ENCODE results near the gene SCAF4. TPM values are rescaled to one million over a fixed set of nuclear protein-coding genes. Genes with fewer than 3 reads are reported as not detected.
A peak's percentile ranks its signal among the peaks of the same experiment; 100 is the strongest.

SCAF4 gene
- polyA plus RNA-seq, 1 donor from 2014 or later = 49.9 TPM

DNA sequence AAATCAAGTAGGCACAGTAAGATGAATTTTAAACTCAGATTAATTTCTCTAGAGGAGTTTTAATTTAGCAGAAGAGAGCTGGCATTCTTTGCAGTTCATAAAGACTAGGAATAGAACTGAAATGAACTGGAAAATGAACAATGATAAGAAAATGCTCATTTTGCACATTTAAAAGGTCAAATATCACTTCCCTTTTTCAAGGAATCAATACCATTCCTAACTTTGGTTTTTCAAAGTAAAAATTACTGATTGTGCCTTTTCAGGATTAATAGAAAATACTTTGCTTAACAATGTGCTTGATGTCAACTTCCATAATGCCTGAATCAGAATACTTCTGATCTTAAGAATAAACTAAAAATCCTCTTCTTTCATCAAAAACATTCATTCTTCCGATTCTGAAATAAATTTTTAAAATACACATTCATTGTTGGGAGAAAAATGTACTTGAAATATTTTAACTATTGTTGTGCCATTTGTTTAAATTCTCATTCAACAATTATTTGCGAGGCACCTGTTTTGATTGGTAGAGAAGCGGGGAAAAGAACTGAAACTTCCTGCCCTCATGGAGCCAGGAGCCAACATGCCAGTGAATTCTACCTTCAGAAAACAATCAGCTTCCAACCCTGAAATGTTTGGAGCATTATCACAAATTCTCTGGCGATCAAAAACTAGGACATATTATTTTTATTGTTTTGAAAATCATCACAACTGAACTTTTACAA, 2.1 kb downstream of the SCAF4 start:
- Mint-ChIP-seq H3K4me3 (peak overlapping the region in 2 of 4 donors; percentile 88 to 95), H3K36me3 (peaks cover under 1% of the 10 kb centered on the region), H3K4me1 (peaks cover 8 to 18% (median 18%) of the 10 kb centered on the region in 3 donors), H3K9me3 (no peaks in the 10 kb centered on the region), H3K27ac (peak overlapping the region in 1 of 3 donors; percentile 64), H3K27me3 (no peaks in the 10 kb centered on the region)

DNA sequence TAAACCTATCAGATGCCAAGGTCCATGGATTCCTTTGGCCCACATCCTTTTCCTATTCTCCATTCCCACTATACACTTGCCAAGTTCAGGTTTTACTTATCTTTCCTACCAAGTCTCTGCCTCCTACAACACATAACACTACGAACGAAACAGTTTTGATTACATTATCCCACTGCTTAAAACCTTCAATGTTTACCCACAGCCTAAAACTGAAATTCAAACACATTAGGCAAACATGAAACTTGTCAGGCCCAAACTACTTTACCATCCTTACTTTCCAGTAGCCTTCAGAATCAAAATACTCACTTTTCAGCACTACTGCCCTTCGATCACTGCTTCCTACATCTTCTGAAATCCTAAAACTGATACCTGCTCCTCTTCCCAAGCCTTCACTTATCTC, 3.0 kb downstream of the SCAF4 start:
- H3K4me1 Mint-ChIP-seq = peaks cover 16 to 25% (median 25%) of the 10 kb centered on the region in 3 donors

DNA sequence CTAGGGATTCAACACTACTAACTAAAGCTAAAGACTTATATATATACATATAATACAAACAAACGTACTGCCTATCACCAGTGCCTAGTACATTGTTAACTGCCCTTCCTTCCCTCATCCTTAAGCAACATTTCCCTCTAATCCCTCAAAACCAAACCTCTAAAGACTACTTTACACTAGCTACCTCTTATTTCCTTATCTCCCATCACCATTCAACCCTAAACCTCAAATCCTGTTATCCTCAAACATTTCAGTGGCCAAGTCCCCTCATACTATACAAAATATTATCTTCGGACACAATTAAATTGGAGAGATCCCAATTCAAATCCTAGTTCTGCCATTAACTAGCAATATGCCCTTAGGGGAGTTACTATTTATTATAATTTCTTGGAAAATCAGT, 3.7 kb downstream of the SCAF4 start:
- no peaks in the 10 kb centered on the region for H3K36me3 Mint-ChIP-seq
- H3K4me3 Mint-ChIP-seq = no peak overlapping the region

More for the DNA sequence above, 3.0 kb downstream of the SCAF4 start:
- Mint-ChIP-seq H3K27me3 (no peaks in the 10 kb centered on the region), H3K9me3 (no peaks in the 10 kb centered on the region), H3K4me3 (no peak overlapping the region), H3K36me3 (no peaks in the 10 kb centered on the region), H3K27ac (no peak overlapping the region)

DNA sequence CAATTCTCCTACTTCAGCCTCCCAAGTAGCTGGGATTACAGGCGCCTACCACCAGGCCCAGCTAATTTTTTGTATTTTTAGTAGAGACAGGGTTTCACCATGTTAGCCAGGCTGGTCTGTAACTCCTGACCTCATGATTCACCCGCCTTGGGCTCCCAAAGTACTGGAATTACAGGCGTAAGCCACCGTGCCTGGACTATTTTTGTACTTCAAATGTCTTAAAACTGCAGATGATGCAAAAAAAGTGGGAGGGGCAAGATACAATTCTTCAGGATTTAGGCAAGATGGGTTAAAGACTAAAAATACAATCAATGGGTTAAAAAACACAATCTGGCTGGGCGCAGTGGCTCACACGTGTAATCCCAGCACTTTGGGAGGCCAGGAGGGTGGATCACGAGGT, 4.7 kb downstream of the SCAF4 start:
- peaks cover 23 to 35% (median 30%) of the 10 kb centered on the region in 3 donors for H3K4me1 Mint-ChIP-seq
- no peaks in the 10 kb centered on the region for H3K9me3 Mint-ChIP-seq
- no peaks in the 10 kb centered on the region for H3K36me3 Mint-ChIP-seq
- H3K27me3 Mint-ChIP-seq = no peaks in the 10 kb centered on the region
- peak overlapping the region in 1 of 4 donors; percentile 32 for H3K4me3 Mint-ChIP-seq
- no peak overlapping the region for H3K27ac Mint-ChIP-seq

More for the DNA sequence above, 3.7 kb downstream of the SCAF4 start:
- Mint-ChIP-seq H3K9me3 (no peaks in the 10 kb centered on the region), H3K27ac (no peak overlapping the region), H3K4me1 (peaks cover 21 to 31% (median 29%) of the 10 kb centered on the region in 3 donors), H3K27me3 (no peaks in the 10 kb centered on the region)

DNA sequence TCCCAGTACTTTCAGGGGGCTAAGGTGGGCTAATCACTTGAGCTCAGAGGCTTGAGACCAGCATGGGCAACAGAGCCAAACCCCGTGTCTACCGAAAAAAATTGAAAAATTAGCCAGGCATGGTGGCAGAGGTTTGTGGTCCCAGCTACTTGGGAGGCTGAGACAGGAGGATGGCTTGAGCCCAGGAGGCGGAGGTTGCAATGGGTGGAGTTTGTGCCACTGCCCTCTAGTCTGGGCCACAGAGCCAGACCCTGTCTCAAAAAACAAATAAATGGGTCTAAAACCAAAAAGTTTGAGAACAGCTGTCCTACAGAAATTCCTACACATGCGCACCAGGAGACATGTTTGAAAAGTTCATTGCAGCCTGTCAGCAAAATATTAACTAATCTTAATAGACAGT, 5.5 kb downstream of the SCAF4 start:
- H3K4me3 Mint-ChIP-seq = no peak overlapping the region
- no peaks in the 10 kb centered on the region for H3K9me3 Mint-ChIP-seq

DNA sequence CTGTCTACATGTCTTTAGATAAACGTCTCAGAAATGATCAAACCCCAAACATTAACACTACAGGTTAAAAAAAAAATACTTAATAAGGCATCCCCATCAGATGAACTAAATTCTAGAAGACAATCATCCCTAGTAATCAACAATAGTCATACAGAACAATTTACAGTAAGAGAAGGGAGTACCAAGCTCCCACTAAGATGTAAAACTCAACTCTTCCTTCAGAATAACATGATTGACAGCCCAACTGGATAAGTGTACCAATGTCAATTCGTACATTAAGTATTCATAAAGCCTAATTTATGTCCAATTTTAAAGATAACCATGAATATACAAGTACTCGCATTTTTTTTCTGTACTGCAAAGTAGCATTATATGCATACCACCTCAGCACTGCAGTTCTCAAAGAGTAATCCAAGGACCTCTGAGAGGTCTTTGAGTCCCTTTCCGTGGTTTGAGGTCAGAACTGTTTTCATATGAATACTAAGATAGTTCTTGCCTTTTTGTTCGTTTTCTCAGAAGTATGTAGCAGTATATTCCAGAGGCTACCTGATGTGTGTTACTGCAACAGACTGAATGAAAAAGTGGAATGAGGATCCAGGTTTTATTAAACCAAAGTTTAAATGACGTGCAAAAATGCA, 6.6 kb downstream of the SCAF4 start:
- no peaks in the 10 kb centered on the region for H3K9me3 Mint-ChIP-seq
- no peaks in the 10 kb centered on the region for H3K36me3 Mint-ChIP-seq
- H3K4me3 Mint-ChIP-seq = peak overlapping the region in 3 of 4 donors; percentile 0 to 34 (median 11)
- H3K27ac Mint-ChIP-seq = no peak overlapping the region
- no peaks in the 10 kb centered on the region for H3K27me3 Mint-ChIP-seq
- H3K4me1 Mint-ChIP-seq = peaks cover 39 to 47% (median 40%) of the 10 kb centered on the region in 3 donors

More for the DNA sequence above, 5.5 kb downstream of the SCAF4 start:
- no peaks in the 10 kb centered on the region for H3K36me3 Mint-ChIP-seq
- H3K27me3 Mint-ChIP-seq = no peaks in the 10 kb centered on the region
- peaks cover 28 to 39% (median 33%) of the 10 kb centered on the region in 3 donors for H3K4me1 Mint-ChIP-seq
- no peak overlapping the region for H3K27ac Mint-ChIP-seq

DNA sequence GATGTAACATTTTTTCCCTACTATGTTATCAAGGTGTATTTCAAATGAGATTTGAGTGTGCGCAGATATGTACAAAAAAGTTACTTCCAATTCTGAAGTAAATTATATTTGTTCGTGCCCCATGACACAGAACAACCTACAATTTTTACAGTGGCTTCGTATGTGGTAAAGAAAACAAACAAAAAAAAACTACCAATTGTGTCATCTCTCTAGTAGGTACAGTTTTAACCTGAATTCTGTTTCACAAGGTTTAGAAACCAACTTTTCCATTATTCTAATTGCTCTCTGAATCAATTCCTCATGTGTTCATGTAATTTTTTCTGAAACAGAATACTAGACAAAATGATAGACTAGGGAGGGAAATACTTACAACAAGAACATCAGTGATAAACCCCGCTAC, 7.4 kb downstream of the SCAF4 start:
- H3K9me3 Mint-ChIP-seq = no peaks in the 10 kb centered on the region
- H3K27me3 Mint-ChIP-seq = no peaks in the 10 kb centered on the region
- peak overlapping the region in 3 of 4 donors; percentile 0 to 34 (median 11) for H3K4me3 Mint-ChIP-seq
- peak overlapping the region in 1 of 3 donors; percentile 53 for H3K27ac Mint-ChIP-seq
- H3K36me3 Mint-ChIP-seq = no peaks in the 10 kb centered on the region
- H3K4me1 Mint-ChIP-seq = peaks cover 40 to 50% (median 43%) of the 10 kb centered on the region in 3 donors

DNA sequence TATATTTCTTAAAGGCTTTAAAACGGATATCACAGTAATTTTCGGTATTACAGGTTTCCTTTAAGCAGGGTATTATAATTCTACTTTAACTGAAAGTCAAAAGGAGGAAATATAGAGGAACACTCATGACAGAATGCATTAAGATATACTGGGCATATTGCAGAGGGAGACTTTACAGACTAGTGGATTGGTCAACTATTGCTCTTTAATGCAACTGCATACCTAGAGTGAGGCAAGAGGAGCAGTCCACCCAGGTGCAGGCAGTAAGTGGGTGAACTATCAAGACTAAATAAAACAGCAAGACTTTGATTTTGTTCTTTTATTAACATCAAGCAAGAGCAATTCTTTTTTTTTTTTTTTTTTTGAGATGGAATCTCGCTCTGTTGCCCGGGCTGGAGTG, 10.5 kb downstream of the SCAF4 start:
- Mint-ChIP-seq H3K27me3 (no peaks in the 10 kb centered on the region), H3K4me1 (peaks cover 51 to 65% (median 59%) of the 10 kb centered on the region in 3 donors), H3K4me3 (peak overlapping the region in 2 of 4 donors; percentile 69 to 74), H3K27ac (peak overlapping the region in 1 of 3 donors; percentile 83), H3K9me3 (no peaks in the 10 kb centered on the region), H3K36me3 (no peaks in the 10 kb centered on the region)

DNA sequence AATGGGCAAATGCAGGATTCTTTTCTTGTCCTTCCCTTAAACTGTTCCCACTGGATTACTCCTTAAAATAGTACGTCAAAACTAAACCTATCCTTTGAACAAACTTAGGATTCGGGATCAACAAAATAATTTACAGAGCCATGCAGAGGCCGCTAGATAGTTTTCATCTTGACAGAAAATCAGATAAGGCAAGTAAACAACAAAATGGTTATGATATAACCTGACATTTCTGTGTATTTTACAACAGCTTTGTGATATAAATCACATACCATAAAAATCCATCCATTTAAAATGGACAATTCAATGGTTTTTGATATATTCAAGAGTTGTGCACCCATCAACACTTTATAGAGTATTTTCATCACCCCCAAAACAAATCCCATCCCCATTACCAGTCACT, 11.2 kb downstream of the SCAF4 start:
- Mint-ChIP-seq H3K36me3 (no peaks in the 10 kb centered on the region), H3K27me3 (no peaks in the 10 kb centered on the region), H3K4me3 (peak overlapping the region in 1 of 4 donors; percentile 5), H3K9me3 (no peaks in the 10 kb centered on the region), H3K4me1 (peaks cover 57 to 72% (median 66%) of the 10 kb centered on the region in 3 donors), H3K27ac (peak overlapping the region in 1 of 3 donors; percentile 54)

DNA sequence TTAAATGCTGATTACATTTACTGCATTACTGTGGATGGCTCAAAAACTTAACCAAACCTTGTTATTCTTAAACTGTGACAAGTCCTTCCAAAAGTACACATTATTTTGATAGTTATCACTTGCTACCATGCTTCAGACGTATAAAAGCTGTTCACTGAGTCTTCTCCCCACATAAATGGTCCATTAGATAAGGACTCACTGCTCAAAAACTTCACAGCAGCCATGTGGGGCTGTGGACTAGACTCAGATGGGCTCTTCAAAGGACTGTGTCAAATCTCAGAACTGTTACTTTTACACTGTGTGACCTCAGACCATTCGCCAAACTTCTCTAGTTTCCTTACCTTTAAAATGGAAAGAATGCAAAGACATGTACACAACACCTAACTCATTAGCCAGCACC, 11.6 kb downstream of the SCAF4 start:
- Mint-ChIP-seq H3K27ac (peak overlapping the region in 1 of 3 donors; percentile 57), H3K27me3 (no peaks in the 10 kb centered on the region), H3K9me3 (no peaks in the 10 kb centered on the region), H3K4me1 (peaks cover 56 to 72% (median 66%) of the 10 kb centered on the region in 3 donors), H3K4me3 (no peak overlapping the region), H3K36me3 (no peaks in the 10 kb centered on the region)

DNA sequence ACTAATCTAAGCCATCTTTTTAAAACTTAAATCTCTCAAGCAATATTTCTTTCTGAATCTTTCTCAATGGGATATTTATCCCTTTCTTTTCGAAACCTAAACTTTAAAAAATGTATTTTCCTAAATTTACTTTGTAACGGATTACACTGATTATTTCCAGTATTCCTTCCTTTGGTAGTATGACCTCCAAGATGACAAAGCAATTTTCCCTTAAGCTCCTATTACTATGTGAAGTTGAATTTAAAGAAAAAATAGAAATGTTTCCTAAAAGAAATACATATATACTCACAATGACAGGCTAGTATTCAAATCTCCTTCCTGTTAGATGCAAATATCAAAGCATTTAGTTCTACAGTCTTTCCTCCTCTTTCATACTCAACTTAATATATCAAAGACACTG, 15.8 kb downstream of the SCAF4 start:
- H3K4me1 Mint-ChIP-seq = peaks cover 64 to 76% (median 71%) of the 10 kb centered on the region in 3 donors
- no peak overlapping the region for H3K27ac Mint-ChIP-seq
- peak overlapping the region in 2 of 4 donors; percentile 43 to 63 for H3K4me3 Mint-ChIP-seq
- no peaks in the 10 kb centered on the region for H3K27me3 Mint-ChIP-seq
- H3K36me3 Mint-ChIP-seq = no peaks in the 10 kb centered on the region
- H3K9me3 Mint-ChIP-seq = no peaks in the 10 kb centered on the region

DNA sequence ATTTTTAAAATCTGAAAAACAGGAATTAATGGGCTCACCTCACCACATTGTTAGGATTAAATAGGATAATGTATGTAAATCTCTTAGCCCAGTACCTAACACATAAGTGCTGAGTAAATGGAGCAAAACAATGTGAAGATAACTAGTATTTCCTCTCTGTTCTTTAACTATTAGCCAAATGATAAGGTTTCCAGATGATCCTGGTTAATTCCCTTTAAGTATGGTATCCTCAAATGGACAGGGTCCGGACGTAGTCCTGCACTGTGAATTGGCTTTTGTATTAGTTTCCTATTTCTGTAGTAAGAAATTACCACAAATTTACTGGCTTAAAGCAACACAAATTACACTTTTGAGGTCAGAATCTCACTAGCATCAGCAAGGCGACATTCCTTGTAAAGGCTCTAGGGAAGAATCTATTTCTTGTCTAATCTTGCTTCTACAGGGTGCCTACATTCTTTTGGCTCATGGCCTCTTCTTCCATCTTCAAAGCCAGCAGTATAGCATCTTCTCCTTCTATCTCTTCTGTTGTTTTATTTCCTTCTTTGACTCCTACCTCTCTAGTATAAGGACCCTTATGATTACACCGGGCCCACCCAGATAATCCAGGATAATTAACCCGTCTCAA, 17.1 kb downstream of the SCAF4 start:
- H3K36me3 Mint-ChIP-seq = peaks cover 1% of the 10 kb centered on the region
- no peaks in the 10 kb centered on the region for H3K27me3 Mint-ChIP-seq
- peak overlapping the region in 1 of 3 donors; percentile 4 for H3K27ac Mint-ChIP-seq
- H3K9me3 Mint-ChIP-seq = no peaks in the 10 kb centered on the region
- peak overlapping the region in 2 of 4 donors; percentile 65 to 88 for H3K4me3 Mint-ChIP-seq
- H3K4me1 Mint-ChIP-seq = peaks cover 66 to 76% (median 73%) of the 10 kb centered on the region in 3 donors

DNA sequence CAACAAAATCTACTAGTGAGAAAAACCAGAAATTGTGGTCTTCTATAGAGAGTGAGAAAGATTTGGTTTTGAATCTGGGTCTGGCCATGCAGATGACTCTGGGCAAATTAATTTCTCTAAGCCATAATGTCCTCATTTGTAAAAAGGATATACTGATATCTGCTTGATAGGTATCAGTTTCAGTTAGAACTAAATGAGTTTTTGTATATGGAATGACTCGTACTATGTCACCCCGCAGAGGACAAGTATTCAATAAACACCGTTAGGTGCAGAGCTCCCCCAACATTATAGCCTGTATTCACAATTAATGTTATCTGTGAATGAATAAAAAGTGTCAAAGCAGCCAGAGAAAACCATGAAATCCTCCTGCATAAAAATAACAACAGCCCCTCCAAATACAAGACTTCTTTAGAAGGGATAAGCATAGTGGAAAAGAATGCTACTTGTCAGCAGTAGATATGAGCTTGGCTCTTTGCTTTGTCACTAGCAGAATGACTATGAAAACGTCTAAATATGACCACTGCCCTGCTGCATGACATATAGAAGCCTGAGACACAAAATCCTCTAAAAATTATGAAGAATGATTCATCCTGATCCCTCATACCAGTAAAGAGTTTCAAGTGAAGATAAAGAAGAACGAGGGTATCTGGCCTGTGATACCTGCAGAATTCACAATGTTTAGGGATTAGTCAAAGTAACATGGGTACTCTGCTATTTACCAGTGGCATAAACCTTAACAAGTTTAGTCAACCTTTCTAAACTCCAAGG, 17.8 kb downstream of the SCAF4 start:
- Mint-ChIP-seq H3K27ac (peak overlapping the region in 2 of 3 donors; percentile 9 to 65), H3K36me3 (peaks cover 2% of the 10 kb centered on the region), H3K4me1 (peaks cover 73 to 80% (median 78%) of the 10 kb centered on the region in 3 donors), H3K4me3 (peak overlapping the region in 3 of 4 donors; percentile 31 to 65 (median 60)), H3K27me3 (no peaks in the 10 kb centered on the region), H3K9me3 (no peaks in the 10 kb centered on the region)

DNA sequence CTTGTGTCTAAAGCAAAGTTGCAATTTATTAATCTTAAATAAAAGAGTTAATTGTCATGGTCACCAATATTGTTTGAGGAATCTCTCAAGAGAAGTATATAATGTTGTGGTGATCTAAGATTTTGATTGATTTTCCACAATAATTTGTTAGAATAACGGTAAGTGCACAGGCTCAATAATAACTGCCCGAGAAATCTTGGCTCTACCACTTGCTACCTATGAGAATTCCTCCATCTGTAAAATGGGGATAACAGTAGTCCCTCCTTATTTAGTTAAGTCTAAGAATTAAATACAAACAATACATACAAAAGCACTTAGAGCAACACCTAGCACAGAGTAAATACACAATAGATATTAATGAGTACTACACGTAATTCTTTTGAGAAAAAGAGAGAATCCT, 18.8 kb downstream of the SCAF4 start:
- Mint-ChIP-seq H3K4me1 (peaks cover 75 to 79% (median 78%) of the 10 kb centered on the region in 3 donors), H3K27ac (no peak overlapping the region), H3K36me3 (peaks cover 3% of the 10 kb centered on the region), H3K27me3 (no peaks in the 10 kb centered on the region), H3K9me3 (no peaks in the 10 kb centered on the region), H3K4me3 (no peak overlapping the region)

All from IgD-negative memory B cell (primary cell).